ENCODE data around the gene RNF144A.

DNA sequence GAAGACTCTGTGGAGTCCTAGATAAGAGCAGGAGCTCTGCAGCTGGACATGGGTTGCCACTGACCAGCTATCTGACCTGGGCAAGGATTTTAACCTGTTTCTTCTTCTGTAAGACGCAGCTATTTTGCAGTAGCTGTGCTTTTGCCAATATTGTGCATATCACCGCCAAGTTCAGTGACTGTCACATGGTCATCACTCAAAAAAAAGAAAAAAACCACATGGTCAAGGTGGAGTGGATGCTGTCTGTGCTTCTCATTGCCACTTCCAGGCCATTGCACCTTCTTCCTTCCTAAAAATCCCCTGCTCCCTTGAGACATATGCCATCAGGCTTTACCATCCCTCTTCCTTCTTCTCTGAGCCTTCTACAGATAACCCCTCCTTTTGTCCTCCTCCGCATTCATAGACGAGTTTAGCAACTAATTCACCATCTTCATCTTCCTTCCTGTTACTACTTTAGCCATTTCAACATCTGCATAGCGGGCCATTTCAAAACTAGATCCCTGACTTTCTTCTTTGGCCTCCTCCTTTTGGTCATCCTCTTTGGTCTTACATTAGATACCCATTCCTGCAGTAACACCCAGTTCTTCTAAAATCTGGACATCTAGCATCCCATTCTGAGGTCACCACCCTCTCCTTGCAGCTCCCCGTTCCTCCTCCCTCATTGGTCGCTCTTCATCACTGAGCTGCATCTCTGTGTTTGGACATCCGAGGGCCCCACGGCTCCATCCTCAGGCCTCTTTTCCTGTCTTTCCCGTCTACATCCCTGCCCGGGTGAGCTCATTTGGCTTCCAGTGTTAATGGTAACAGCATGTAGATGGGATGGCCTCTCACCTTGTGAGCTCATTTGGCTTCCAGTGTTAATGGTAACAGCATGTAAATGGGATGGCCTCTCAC lies 17.8 kb downstream of the RNF144A start:
- TF ChIP-seq, protein P1, sequence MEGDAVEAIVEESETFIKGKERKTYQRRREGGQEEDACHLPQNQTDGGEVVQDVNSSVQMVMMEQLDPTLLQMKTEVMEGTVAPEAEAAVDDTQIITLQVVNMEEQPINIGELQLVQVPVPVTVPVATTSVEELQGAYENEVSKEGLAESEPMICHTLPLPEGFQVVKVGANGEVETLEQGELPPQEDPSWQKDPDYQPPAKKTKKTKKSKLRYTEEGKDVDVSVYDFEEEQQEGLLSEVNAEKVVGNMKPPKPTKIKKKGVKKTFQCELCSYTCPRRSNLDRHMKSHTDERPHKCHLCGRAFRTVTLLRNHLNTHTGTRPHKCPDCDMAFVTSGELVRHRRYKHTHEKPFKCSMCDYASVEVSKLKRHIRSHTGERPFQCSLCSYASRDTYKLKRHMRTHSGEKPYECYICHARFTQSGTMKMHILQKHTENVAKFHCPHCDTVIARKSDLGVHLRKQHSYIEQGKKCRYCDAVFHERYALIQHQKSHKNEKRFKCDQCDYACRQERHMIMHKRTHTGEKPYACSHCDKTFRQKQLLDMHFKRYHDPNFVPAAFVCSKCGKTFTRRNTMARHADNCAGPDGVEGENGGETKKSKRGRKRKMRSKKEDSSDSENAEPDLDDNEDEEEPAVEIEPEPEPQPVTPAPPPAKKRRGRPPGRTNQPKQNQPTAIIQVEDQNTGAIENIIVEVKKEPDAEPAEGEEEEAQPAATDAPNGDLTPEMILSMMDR (IDR thresholded peaks at IDR 0.05), result no peak
- TF ChIP-seq POLR2A (IDR thresholded peaks at IDR 0.05), result no peak

All from Peyer's patch (tissue), 4 donors.